ENCODE data around the gene C4BPB.

C4BPB gene

GRCh38 chr1:207084701-207085180, 3.9 kb upstream of the C4BPB start:
- peak; percentile 71 for DNase-seq (ENCODE audit: low read depth, low spot score)

GRCh38 chr1:207085887-207086286, 2.8 kb upstream of the C4BPB start:
- no peak for DNase-seq (ENCODE audit: low read depth, low spot score)

GRCh38 chr1:207088161-207088560, 499 bp upstream of the C4BPB start:
- no peak for DNase-seq (ENCODE audit: low read depth, low spot score)

- DNase-seq (ENCODE audit: low read depth, low spot score), result no peak
These were observed 1.1 kb downstream of the C4BPB start for GRCh38 chr1:207089627-207090355.

- DNase-seq (ENCODE audit: low read depth, low spot score), result no peak
These were observed 2.7 kb downstream of the C4BPB start for GRCh38 chr1:207091200-207091908.

GRCh38 chr1:207093944-207094343, 5.3 kb downstream of the C4BPB start:
- DNase-seq (ENCODE audit: low read depth, low spot score), result no peak

GRCh38 chr1:207097871-207098324, 9.2 kb downstream of the C4BPB start:
- no peak for DNase-seq (ENCODE audit: low read depth, low spot score)

GRCh38 chr1:207101720-207102119, 13.1 kb downstream of the C4BPB start:
- no peak for DNase-seq (ENCODE audit: low read depth, low spot score)

- no peak for DNase-seq (ENCODE audit: low read depth, low spot score)
These were observed 13.5 kb downstream of the C4BPB start for GRCh38 chr1:207102146-207102545.

- no peak for DNase-seq (ENCODE audit: low read depth, low spot score)
These were observed 14.0 kb downstream of the C4BPB start for GRCh38 chr1:207102659-207103058.

GRCh38 chr1:207103892-207104373, 15.3 kb downstream of the C4BPB start, which contains the start of gene C4BPA:
Gene C4BPA, plus strand, starts transcription at chr1:207104233. Its CDS starts 8,793 bp downstream, at chr1:207113026.
- DNase-seq (ENCODE audit: low read depth, low spot score), result no peak

GRCh38 chr1:207109004-207109403, 20.3 kb downstream of the C4BPB start:
- no peak for DNase-seq (ENCODE audit: low read depth, low spot score)

GRCh38 chr1:207112616-207113296, 24.1 kb downstream of the C4BPB start:
- no peak for DNase-seq (ENCODE audit: low read depth, low spot score)

- DNase-seq (ENCODE audit: low read depth, low spot score), result no peak
These were observed 26.6 kb downstream of the C4BPB start for GRCh38 chr1:207115269-207115668.

GRCh38 chr1:207124389-207124788, 35.7 kb downstream of the C4BPB start:
- DNase-seq (ENCODE audit: low read depth, low spot score), result no peak

- DNase-seq (ENCODE audit: low read depth, low spot score), result no peak
These were observed 39.8 kb downstream of the C4BPB start for GRCh38 chr1:207128336-207128921.

GRCh38 chr1:207129053-207129452, 40.4 kb downstream of the C4BPB start:
- DNase-seq (ENCODE audit: low read depth, low spot score), result no peak

- no peak for DNase-seq (ENCODE audit: low read depth, low spot score)
These were observed 41.8 kb downstream of the C4BPB start for GRCh38 chr1:207130252-207131036.

GRCh38 chr1:207131163-207131562, 42.5 kb downstream of the C4BPB start:
- DNase-seq (ENCODE audit: low read depth, low spot score), result no peak

- DNase-seq (ENCODE audit: low read depth, low spot score), result no peak
These were observed 45.9 kb downstream of the C4BPB start for GRCh38 chr1:207134581-207134980.

GRCh38 chr1:207139616-207140015, 51.0 kb downstream of the C4BPB start:
- DNase-seq (ENCODE audit: low read depth, low spot score), result no peak
